K562 (cell line): Measurements from ENCODE around the gene ATP7B. TPM values are rescaled to one million over a fixed set of nuclear protein-coding genes. Genes with fewer than 3 reads are reported as not detected.

Experiments used
- MITF ChIP-seq: IDR thresholded peaks from 2 replicates; pipeline ENCODE4 v1.6.1; 2014; ENCODE audit warnings: antibody characterized with exemption
- MLLT1 ChIP-seq, 2 experiments: fragments of 450-650 bp; IDR thresholded peaks; 2 replicates each; pipeline ENCODE4 v1.6.1; 2016
- PURB ChIP-seq: sonication (generic); formaldehyde crosslinking; IDR thresholded peaks from 2 replicates; pipeline ENCODE4 v1.9.0; 2021; ENCODE audit warnings: low read depth, mild to moderate bottlenecking, missing genetic modification reagents
- SREBF2 ChIP-seq: sonication (generic); formaldehyde crosslinking; IDR thresholded peaks from 2 replicates; pipeline ENCODE4 v1.4.0; 2020; ENCODE audit warnings: mild to moderate bottlenecking, missing genetic modification reagents
- ZBTB26 ChIP-seq: fragments of 450-650 bp; formaldehyde crosslinking; IDR thresholded peaks from 2 replicates; pipeline ENCODE4 v1.4.0; 2022; ENCODE audit warnings: missing genetic modification characterization
- polyA plus RNA-seq, 8 experiments: library from polyadenylated mRNA; depleted of rRNA in 4 of 8; stranded (reverse) in 5 of 8; unstranded in 3 of 8; fragments of >200 nt; fragmentation: Nextera tagmentation in 2 of 8; fragmentation: Illumina TruSeq in 1 of 8; extraction: Ambion mirVana in 2 of 8; extraction: Trizol in 1 of 8; gene quantifications; 2 replicates each; pipeline versions ENCODE4 v1.2.1 to v1.2.3, GENCODE V29; 2011 to 2014; ENCODE audit warnings: inconsistent platforms in 1 of 8, missing spikeins in 1 of 8
- total RNA-seq, 7 experiments: library from RNA; depleted of rRNA in 6 of 7; stranded (reverse); fragments of >200 nt in 6 of 7; fragmentation: Illumina TruSeq in 2 of 7; extraction: Trizol in 2 of 7; gene quantifications; 2 replicates each; pipeline versions ENCODE4 v1.2.1 to v1.2.3, GENCODE V29; 2011 to 2021; ENCODE audit warnings: low replicate concordance in 1 of 7

The ATP7B gene
- total and polyA plus RNA-seq, 9 of the 15 experiments (the other 6 are each of a cell fraction or from before 2014, with no cell fraction given), result 1.1 to 20.4 (median 8.5) TPM

- TF ChIP-seq SREBF2 (no peak), ZBTB26 (CRISPR knock-in tag) (0 out of 2 replicates have a peak, but pooled peaks have one; percentile 36), PURB (no peak), MLLT1 (IDR thresholded peaks at IDR 0.05) (0 out of 4 replicates have a peak, but pooled peaks of 1 of the 2 experiments have one; percentile 30), MITF (no peak)
- TF ChIP-seq, all 486 proteins: peak for 5
These were observed 85.3 kb downstream of the ATP7B start (continued) for GRCh38 chr13:51925865-51926527.
